Stimulated activated CD4-positive, alpha-beta T cell treated with anti-CD3 and anti-CD28 coated beads, Interleukin-15, amount 100 ng/mL, for 1 hour (primary cell): ENCODE measurements around the gene ANGPTL3.
"Not testable (repeated sequence)": the region's sequence is repeated elsewhere in the genome, so short reads cannot be mapped to it uniquely, and the experiment has no call there.

Source experiments
- DNase-seq, 2 donors: peaks; one replicate each; pipeline ENCODE4 v3.0.0-alpha.2; 2020; ENCODE audit warnings: low read depth in 1 of 2, low spot score in 1 of 2

The ANGPTL3 gene

GRCh38 chr1:62597281-62597680, at the start of gene ANGPTL3:
Gene ANGPTL3, plus strand, starts transcription at chr1:62597520. Its CDS starts 47 bp downstream, at chr1:62597567.
- no peak for DNase-seq

- DNase-seq, result no peak
Measured at GRCh38 chr1:62561306-62561705, 36.0 kb upstream of the ANGPTL3 start.

DNA sequence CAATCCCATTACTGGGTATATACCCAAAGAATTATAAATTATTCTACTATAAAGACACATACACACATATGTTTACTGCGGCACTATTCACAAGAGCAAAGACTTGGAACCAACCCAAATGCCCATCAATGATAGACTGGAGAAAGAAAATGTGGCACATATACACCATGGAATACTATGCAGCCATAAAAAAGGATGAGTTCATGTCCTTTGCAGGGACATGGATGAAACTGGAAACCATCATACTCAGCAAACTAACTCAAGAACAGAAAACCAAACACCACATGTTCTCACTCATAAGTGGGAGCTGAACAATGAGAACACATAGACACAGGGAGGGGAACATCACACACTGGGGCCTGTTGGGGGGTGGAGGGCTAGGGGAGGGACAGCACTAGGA, 30.1 kb upstream of the ANGPTL3 start:
- DNase-seq, result not testable (repeated sequence)

DNA sequence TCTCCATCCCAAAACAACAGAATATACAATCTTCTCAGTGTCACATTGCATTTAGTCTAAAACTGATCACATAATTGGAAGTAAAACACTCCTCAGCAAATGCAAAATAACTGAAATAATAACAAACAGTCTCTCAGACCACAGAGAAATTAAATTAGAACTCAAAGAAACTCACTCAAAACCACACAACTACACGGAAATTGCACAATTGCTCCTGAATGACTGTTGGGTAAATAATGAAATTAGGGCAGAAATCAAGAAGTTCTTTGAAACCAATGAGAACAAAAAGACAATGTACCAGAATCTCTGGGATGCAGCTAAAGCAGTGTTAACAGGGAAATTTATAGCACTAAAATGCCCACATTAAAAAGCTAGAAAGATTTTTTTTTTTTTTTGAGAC, 29.4 kb upstream of the ANGPTL3 start:
- not testable (repeated sequence) for DNase-seq

DNA sequence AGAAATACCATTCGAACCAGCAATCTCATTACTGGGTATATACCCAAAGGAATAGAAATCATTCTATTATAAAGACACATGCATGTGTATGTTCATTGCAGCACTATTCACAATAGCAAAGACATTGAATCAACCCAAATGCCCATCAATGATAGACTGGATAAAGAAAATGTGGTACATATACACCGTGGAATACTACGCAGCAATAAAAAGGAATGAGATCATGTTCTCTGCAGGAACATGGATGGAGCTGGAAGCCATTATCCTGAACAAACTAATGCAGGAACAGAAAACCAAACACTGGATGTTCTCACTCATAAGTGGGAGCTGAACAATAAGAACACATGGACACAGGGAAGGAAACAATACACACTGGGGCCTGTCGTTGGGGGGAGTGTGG, 25.8 kb upstream of the ANGPTL3 start:
- not testable (repeated sequence) for DNase-seq

DNA sequence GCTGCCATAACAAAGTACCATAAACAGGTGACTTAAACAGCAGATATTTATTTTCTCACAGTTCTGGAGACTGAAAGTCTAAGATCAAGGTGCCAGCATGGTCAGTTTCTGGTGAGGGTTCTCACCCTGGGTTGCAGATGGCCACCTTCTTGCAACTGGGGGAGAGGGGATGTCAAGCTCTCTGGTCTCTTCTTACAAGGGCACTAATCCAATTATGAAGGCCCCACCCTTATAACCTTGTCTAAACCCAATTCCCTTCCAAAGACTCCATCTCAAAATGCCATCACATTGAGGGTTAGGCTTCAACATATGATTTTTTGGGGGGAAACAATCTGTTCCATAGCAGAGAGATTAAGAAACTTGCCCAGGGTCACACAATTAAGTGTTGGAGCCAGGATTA, 24.8 kb upstream of the ANGPTL3 start:
- DNase-seq, result no peak

DNA sequence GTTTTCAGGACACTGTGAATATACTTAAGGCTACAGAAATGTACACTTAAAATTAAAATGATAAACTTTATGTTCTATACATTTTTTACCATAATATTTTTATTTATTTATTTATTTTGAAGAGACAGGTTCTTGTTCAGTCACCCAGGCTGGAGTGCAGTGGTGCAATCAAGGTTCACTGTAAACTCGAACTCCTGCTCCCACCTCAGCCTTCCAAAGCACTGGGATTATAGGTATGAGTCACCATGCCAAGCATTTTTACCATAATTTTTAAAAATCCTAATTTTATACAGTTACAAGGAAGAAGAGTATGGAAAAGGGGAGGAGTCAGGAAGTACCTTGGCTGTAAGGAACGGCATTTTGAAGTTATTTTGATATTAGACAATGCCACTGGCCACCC, 23.6 kb upstream of the ANGPTL3 start:
- no peak for DNase-seq

GRCh38 chr1:62585469-62586155, 11.7 kb upstream of the ANGPTL3 start:
- DNase-seq, result no peak

DNA sequence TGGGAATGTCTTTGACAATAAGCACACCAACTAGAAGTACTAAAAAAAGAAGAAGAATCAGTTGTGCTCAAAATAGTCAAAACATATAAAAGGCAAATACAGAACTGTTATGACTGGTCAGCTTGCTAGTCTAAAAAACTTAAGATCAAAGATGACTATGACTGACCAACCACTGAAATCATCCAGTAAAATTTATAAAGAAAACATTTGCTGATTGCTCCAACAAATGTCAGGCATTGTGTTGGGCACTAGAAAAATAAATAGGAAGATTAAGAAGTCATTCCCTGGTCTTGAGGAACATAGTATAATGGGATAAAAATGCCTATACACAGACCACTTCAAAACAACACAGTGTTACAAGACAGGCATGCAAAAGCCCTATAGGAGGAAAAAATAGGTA, 9.3 kb upstream of the ANGPTL3 start:
- no peak for DNase-seq

GRCh38 chr1:62589321-62589720, 8.0 kb upstream of the ANGPTL3 start:
- DNase-seq, result no peak

DNA sequence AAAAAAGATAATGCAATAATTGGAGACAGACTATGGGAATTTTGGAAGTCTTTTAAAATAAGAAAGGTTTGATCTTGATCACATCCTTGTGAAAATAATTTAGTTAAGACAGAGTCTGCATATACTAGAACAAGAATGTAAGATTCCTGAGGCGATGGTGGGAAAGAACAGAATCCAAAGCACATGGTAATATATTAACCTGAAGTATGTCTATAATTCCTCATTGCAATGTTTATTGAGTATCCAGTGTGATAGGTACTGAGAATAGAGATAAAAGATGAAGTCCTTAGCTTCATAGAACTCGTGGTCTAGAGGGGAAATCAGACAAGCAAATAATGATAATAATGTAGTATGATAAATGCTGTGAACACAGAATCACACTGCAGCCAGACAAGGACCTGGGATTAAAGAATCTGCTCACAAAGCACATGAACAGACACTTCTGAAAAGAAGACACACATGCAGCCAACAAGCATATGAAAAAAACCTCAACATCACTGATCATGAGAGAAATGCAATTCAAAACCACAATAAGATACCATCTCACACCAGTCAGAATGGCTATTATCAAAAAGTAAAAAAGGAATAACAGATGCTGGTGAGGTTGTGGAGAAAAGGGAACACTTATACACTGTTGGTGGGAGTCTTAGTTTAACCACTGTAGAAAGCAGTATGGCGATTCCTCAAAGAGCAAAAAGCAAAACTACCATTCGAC, 6.9 kb upstream of the ANGPTL3 start:
- no peak for DNase-seq

DNA sequence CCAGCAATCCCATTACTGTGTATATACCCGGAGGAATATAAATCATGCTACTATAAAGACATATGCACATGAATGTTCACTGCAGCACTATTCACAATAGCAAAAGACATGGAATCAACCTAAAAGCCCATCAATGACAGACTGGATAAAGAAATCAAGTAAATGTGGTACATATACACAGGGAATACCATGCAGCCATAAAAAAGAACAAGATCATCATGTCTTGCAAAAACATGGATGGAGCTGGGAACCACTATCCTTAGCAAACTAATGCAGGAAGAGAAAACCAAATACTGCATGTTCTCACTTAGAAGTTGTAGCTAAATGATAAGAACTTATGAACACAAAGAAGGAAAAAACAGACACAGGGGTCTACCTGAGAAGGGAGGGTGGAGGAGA, 6.4 kb upstream of the ANGPTL3 start:
- no peak for DNase-seq

DNA sequence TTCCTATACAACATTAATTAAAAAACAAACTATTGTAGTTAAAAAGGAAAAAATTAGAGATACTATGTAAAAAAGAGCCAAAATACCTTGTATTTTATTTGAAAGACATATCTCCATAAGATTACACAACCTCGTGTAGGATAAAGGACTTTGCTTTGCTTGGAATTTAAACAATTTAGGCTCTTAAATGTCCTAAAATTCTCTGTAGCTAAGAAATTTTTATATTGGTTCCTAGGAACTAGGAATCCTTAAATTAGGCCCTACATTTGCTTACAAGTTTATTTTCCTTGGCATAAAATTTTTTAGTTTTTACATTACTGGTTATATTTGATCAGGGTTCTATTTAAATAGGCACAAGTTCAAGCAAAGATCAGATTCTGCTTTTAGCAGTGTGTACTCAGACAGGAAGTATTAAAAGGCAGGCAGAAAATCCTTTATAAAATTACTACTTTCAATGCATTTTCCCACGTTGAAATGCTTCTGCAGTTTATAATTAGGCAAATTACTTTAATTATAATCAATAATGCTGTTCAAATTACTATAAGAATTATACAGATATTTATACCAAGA, 3.4 kb upstream of the ANGPTL3 start:
- no peak for DNase-seq

DNA sequence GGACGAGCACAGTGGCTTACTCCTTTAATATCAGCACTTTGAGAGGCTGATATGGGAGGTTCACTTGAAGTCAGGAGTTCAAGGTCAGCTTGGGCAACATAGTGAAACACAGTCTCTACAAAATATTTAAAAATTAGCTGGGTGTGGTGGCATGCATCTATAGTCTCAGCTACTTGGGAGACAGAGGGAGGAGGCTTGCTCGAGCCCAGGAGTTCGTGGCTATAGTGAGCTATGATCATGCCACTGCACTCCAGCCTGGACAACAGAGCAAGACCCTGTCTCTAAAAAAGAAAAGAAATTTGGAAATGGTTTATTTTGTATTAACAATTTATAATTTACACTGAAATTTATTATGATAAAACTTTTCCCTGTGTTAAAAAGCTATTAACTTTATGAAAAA, 1.7 kb upstream of the ANGPTL3 start:
- DNase-seq, result no peak

- DNase-seq, result no peak
Measured at GRCh38 chr1:62599044-62599443, 1.7 kb downstream of the ANGPTL3 start.

GRCh38 chr1:62601457-62601856, 4.1 kb downstream of the ANGPTL3 start:
- DNase-seq, result no peak

GRCh38 chr1:62608905-62609304, 11.6 kb downstream of the ANGPTL3 start:
- no peak for DNase-seq

GRCh38 chr1:62610588-62610987, 13.3 kb downstream of the ANGPTL3 start:
- DNase-seq, result not testable (repeated sequence)

DNA sequence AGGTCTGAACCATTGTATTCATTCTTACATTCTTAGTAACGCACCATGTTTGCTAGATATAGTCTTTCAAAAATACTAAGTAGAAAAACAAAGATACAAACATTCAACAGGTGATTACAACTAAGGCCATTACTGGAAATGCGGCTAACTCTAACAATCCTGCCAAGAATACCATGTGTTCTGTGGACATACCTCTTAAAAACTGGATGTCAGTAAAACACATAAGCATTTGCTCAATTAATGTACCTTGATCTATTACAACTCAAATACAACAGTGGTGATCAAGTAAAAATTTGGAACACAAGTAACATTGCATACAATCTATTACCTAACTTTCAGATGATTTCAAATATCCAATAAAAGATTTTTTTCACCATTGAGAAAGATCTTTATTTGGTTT, 15.4 kb downstream of the ANGPTL3 start:
- DNase-seq, result no peak

GRCh38 chr1:62613325-62613727, 16.0 kb downstream of the ANGPTL3 start:
- no peak for DNase-seq

DNA sequence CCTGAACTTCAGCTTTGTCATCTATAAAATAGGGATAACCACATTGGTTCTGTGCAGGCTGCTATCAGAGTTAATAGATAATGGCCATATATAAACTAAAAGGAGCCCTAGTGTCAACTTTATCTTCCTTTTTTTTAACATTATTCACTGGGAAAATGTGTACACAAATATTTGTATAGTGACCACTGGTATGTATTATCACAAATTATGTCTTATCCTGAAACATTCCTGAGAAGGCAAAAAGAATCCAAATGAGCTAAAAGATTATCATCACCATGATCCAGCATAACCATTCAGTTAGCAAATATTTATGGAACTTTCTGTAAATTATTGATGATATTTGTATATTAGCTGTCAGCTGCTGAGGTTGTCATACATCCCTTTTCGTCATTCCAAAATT, 16.6 kb downstream of the ANGPTL3 start:
- no peak for DNase-seq

DNA sequence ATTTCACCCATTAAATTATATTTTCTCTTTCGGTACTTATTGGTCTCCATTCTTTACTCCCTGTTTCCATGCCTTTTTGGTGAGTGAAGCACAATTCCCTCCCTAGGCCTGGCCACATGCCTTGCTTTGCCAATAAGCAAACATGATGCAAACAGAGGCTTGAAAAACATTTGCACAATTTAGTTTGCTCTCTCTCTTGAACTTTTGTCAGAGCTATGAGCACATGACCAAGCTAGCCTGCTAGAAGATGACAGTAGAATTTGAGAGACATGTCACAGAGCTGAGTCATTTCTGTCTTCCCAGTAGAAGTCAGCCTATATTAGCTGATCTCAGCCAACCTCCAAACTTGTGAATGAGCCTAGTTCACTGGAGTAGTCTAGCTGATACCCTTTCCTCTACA, 24.6 kb downstream of the ANGPTL3 start:
- DNase-seq, result no peak

- no peak for DNase-seq
Measured at GRCh38 chr1:62625415-62625814, 28.1 kb downstream of the ANGPTL3 start.
